ENCODE results near the gene NEK7. TPM values are rescaled to one million over a fixed set of nuclear protein-coding genes. Genes with fewer than 3 reads are reported as not detected.

NEK7 gene
- total and polyA plus RNA-seq, 2 experiments from 2014 or later, result 25.6 to 86.9 TPM

DNA sequence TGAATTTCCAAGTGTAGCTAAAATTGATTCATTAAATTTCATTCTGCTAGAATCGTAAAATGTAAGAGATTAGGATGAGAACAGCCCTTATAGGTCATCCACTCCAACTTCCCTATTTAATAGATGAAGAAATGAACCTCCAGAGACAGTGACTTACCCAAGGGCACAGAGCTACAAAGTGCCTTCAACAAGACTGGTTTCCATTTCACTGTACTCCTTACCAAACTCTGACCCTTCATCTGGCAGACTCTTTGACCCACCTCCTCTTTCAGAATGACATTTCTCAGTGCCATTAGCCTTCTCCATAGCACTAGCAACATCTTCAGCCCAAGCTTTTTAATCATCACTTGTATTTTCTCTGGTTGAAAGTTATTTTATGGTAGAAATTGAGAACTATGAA, 161.3 kb downstream of the NEK7 start:
- no peaks in the 10 kb centered on the region for H3K27me3 ChIP-seq
- H2AFZ ChIP-seq, result no peak overlapping the region
- TF ChIP-seq, protein P1, sequence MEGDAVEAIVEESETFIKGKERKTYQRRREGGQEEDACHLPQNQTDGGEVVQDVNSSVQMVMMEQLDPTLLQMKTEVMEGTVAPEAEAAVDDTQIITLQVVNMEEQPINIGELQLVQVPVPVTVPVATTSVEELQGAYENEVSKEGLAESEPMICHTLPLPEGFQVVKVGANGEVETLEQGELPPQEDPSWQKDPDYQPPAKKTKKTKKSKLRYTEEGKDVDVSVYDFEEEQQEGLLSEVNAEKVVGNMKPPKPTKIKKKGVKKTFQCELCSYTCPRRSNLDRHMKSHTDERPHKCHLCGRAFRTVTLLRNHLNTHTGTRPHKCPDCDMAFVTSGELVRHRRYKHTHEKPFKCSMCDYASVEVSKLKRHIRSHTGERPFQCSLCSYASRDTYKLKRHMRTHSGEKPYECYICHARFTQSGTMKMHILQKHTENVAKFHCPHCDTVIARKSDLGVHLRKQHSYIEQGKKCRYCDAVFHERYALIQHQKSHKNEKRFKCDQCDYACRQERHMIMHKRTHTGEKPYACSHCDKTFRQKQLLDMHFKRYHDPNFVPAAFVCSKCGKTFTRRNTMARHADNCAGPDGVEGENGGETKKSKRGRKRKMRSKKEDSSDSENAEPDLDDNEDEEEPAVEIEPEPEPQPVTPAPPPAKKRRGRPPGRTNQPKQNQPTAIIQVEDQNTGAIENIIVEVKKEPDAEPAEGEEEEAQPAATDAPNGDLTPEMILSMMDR (IDR thresholded peaks at IDR 0.05; ENCODE audit: poor library complexity), result no peak
- TF ChIP-seq EZH2phosphoT487 (IDR thresholded peaks at IDR 0.05; ENCODE audit: low read depth, severe bottlenecking, unreplicated experiment) (no peak), EZH2 (IDR thresholded peaks at IDR 0.05; ENCODE audit: borderline replicate concordance) (no peak)
- H3K4me2 ChIP-seq, result no peak overlapping the region
- no peak overlapping the region for H3K4me3 ChIP-seq
- WGBS (ENCODE audit: low lambda C conversion rate, missing lambda C conversion rate), result 84% methylated on average over 1 of the region's 1 CpG
- H4K20me1 ChIP-seq (ENCODE audit: insufficient read depth, poor library complexity, severe bottlenecking), result no peaks in the 10 kb centered on the region
- no peak for DNase-seq (ENCODE audit: low spot score)
- H3K4me1 ChIP-seq (ENCODE audit: insufficient read depth), result no peaks in the 10 kb centered on the region
- H3K36me3 ChIP-seq (replicated peaks; ENCODE audit: insufficient read depth, low read depth), result no peaks in the 10 kb centered on the region
- no peaks in the 10 kb centered on the region for H3K9me2 ChIP-seq (replicated peaks; ENCODE audit: insufficient read depth)
- H3K9me3 ChIP-seq (ENCODE audit: low read depth), result no peaks in the 10 kb centered on the region
- H3K27ac ChIP-seq, result no peak overlapping the region
- no peaks in the 10 kb centered on the region for H3K79me2 ChIP-seq

DNA sequence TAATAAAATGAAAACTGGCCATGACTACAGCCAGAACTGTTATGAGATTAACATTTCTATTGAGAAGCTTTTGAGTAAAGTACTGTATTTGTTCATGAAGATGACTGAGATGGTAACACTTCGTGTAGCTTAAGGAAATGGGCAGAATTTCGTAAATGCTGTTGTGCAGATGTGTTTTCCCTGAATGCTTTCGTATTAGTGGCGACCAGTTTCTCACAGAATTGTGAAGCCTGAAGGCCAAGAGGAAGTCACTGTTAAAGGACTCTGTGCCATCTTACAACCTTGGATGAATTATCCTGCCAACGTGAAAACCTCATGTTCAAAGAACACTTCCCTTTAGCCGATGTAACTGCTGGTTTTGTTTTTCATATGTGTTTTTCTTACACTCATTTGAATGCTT, 164.0 kb downstream of the NEK7 start:
- Histone ChIP-seq H3K27ac (no peak overlapping the region), H3K36me3 (replicated peaks; ENCODE audit: insufficient read depth, low read depth) (no peaks in the 10 kb centered on the region), H3K79me2 (no peaks in the 10 kb centered on the region), H4K20me1 (ENCODE audit: insufficient read depth, poor library complexity, severe bottlenecking) (no peaks in the 10 kb centered on the region), H3K9me3 (ENCODE audit: low read depth) (no peaks in the 10 kb centered on the region), H3K9me2 (replicated peaks; ENCODE audit: insufficient read depth) (no peaks in the 10 kb centered on the region), H3K4me3 (no peak overlapping the region), H3K27me3 (no peaks in the 10 kb centered on the region), H2AFZ (no peak overlapping the region), H3K4me1 (ENCODE audit: insufficient read depth) (no peaks in the 10 kb centered on the region), H3K4me2 (no peak overlapping the region)
- TF ChIP-seq EZH2 (IDR thresholded peaks at IDR 0.05; ENCODE audit: borderline replicate concordance), result no peak
- no peak for TF ChIP-seq EZH2phosphoT487 (IDR thresholded peaks at IDR 0.05; ENCODE audit: low read depth, severe bottlenecking, unreplicated experiment)
- TF ChIP-seq, protein P1 (IDR thresholded peaks at IDR 0.05; ENCODE audit: poor library complexity), result no peak
- DNase-seq (ENCODE audit: low spot score), result no peak
- WGBS (ENCODE audit: low lambda C conversion rate, missing lambda C conversion rate), result 88% methylated on average over 6 of the region's 6 CpGs

DNA sequence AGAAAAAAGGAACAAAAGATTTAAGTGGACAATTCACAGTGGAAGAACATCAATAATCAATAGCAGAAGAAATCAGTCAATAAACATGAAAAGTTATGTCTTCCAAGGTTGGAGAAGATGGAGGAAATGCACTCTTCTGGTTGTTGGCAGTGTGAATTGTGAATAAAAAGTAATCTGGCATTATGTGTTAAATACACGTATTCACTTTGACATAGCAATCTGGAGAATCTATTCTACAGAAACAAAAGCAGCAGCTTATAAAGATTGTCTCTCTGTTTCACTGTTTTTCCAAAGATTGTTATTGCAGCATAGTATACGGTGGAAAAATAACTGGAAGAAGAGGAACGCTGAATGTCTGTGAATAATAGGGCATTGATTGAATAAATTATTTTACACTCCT, 169.4 kb downstream of the NEK7 start:
- Histone ChIP-seq H3K4me2 (no peak overlapping the region), H2AFZ (no peak overlapping the region), H3K27ac (no peak overlapping the region), H3K4me1 (ENCODE audit: insufficient read depth) (no peaks in the 10 kb centered on the region), H3K4me3 (no peak overlapping the region), H3K36me3 (replicated peaks; ENCODE audit: insufficient read depth, low read depth) (no peaks in the 10 kb centered on the region), H3K9me2 (replicated peaks; ENCODE audit: insufficient read depth) (no peaks in the 10 kb centered on the region), H3K27me3 (no peaks in the 10 kb centered on the region), H4K20me1 (ENCODE audit: insufficient read depth, poor library complexity, severe bottlenecking) (no peaks in the 10 kb centered on the region), H3K9me3 (ENCODE audit: low read depth) (no peaks in the 10 kb centered on the region), H3K79me2 (no peaks in the 10 kb centered on the region)
- TF ChIP-seq EZH2 (IDR thresholded peaks at IDR 0.05; ENCODE audit: borderline replicate concordance) (no peak), EZH2phosphoT487 (IDR thresholded peaks at IDR 0.05; ENCODE audit: low read depth, severe bottlenecking, unreplicated experiment) (no peak)
- TF ChIP-seq, protein P1 (IDR thresholded peaks at IDR 0.05; ENCODE audit: poor library complexity), result no peak
- WGBS (ENCODE audit: low lambda C conversion rate, missing lambda C conversion rate), result 89% methylated on average over 3 of the region's 3 CpGs
- DNase-seq (ENCODE audit: low spot score), result no peak

DNA sequence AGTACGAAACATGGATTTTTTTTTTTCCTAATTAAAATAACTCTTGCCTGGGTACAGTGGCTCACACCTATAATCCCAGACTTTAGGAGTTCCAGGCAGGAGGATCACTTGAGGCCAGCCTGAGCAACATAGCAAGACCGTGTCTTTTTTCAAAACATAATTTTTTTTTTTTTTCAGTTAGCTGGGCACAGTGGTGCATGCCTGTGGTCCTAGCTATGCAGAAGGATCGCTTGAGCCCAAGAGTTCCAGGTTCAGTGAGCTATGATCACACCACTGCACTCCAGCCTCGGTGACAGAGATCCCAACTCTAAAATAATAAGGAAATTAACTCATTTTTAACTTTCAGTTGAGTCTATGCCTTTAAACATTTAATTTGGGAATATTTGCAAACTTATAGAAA, 170.1 kb downstream of the NEK7 start:
- Histone ChIP-seq H3K4me2 (no peak overlapping the region), H3K79me2 (no peaks in the 10 kb centered on the region), H4K20me1 (ENCODE audit: insufficient read depth, poor library complexity, severe bottlenecking) (no peaks in the 10 kb centered on the region), H3K9me2 (replicated peaks; ENCODE audit: insufficient read depth) (no peaks in the 10 kb centered on the region), H3K4me1 (ENCODE audit: insufficient read depth) (no peaks in the 10 kb centered on the region), H3K36me3 (replicated peaks; ENCODE audit: insufficient read depth, low read depth) (no peaks in the 10 kb centered on the region), H3K4me3 (no peak overlapping the region), H3K27me3 (no peaks in the 10 kb centered on the region), H3K9me3 (ENCODE audit: low read depth) (no peaks in the 10 kb centered on the region), H3K27ac (no peak overlapping the region), H2AFZ (no peak overlapping the region)
- TF ChIP-seq EZH2phosphoT487 (IDR thresholded peaks at IDR 0.05; ENCODE audit: low read depth, severe bottlenecking, unreplicated experiment), result no peak
- no peak for TF ChIP-seq EZH2 (IDR thresholded peaks at IDR 0.05; ENCODE audit: borderline replicate concordance)
- TF ChIP-seq, protein P1 (IDR thresholded peaks at IDR 0.05; ENCODE audit: poor library complexity), result no peak
- 92% methylated on average over 4 of the region's 4 CpGs for WGBS (ENCODE audit: low lambda C conversion rate, missing lambda C conversion rate)
- DNase-seq (ENCODE audit: low spot score), result no peak
